Measurements from ENCODE around the gene TOP2A. TPM values are rescaled to one million over a fixed set of nuclear protein-coding genes. Genes with fewer than 3 reads are reported as not detected.

Gene TOP2A, protein sequence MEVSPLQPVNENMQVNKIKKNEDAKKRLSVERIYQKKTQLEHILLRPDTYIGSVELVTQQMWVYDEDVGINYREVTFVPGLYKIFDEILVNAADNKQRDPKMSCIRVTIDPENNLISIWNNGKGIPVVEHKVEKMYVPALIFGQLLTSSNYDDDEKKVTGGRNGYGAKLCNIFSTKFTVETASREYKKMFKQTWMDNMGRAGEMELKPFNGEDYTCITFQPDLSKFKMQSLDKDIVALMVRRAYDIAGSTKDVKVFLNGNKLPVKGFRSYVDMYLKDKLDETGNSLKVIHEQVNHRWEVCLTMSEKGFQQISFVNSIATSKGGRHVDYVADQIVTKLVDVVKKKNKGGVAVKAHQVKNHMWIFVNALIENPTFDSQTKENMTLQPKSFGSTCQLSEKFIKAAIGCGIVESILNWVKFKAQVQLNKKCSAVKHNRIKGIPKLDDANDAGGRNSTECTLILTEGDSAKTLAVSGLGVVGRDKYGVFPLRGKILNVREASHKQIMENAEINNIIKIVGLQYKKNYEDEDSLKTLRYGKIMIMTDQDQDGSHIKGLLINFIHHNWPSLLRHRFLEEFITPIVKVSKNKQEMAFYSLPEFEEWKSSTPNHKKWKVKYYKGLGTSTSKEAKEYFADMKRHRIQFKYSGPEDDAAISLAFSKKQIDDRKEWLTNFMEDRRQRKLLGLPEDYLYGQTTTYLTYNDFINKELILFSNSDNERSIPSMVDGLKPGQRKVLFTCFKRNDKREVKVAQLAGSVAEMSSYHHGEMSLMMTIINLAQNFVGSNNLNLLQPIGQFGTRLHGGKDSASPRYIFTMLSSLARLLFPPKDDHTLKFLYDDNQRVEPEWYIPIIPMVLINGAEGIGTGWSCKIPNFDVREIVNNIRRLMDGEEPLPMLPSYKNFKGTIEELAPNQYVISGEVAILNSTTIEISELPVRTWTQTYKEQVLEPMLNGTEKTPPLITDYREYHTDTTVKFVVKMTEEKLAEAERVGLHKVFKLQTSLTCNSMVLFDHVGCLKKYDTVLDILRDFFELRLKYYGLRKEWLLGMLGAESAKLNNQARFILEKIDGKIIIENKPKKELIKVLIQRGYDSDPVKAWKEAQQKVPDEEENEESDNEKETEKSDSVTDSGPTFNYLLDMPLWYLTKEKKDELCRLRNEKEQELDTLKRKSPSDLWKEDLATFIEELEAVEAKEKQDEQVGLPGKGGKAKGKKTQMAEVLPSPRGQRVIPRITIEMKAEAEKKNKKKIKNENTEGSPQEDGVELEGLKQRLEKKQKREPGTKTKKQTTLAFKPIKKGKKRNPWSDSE (N-terminal part only)
- 227 and 241 TPM in 2 replicates for total RNA-seq (2014; rRNA removed; shearing (Covaris generic))

- DNase-seq (ENCODE audit: low spot score), result peak; percentile 100
Observed at GRCh38 chr17:40417609-40418427, at the start of gene TOP2A. Gene TOP2A (minus strand): TSS chr17:40417896. CDS start chr17:40417791, 105 bp downstream.

DNA sequence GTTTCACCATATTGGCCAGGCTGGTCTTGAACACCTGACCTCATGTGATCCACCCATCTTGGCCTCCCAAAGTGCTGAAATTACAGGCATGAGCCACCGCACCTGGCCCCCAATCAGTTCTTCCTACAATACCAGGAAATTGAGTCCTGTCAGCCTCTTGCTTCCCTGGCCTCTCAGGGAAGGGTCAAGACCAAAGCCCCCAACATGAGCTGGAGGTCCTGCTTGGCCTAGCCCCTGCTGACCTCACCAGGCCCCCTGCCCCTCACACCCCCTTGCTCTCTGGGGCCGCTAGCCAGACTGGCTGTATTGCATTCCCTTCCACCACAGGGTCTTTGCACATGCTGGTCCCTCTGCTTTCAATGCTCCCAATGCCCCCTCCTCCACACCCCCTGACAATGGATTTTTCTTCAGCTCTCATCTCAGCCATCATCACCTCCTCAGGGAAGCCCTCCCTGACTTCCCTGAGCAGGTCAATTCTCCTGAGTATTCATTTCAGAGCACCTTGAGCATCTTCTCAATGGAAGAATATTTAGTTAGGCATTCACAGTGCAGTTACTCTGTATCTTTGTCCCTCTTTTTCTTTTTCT, 49.7 kb upstream of the TOP2A start:
- DNase-seq (ENCODE audit: low spot score), result no peak

- DNase-seq (ENCODE audit: low spot score), result no peak
Observed at GRCh38 chr17:40466298-40466971, 48.7 kb upstream of the TOP2A start.

GRCh38 chr17:40464392-40464855, 46.7 kb upstream of the TOP2A start:
- no peak for DNase-seq (ENCODE audit: low spot score)

GRCh38 chr17:40463122-40463550, 45.4 kb upstream of the TOP2A start:
- no peak for DNase-seq (ENCODE audit: low spot score)

- DNase-seq (ENCODE audit: low spot score), result no peak
Observed at GRCh38 chr17:40462343-40463121, 44.8 kb upstream of the TOP2A start.

- no peak for DNase-seq (ENCODE audit: low spot score)
Observed at GRCh38 chr17:40461732-40462342, 44.1 kb upstream of the TOP2A start.

DNA sequence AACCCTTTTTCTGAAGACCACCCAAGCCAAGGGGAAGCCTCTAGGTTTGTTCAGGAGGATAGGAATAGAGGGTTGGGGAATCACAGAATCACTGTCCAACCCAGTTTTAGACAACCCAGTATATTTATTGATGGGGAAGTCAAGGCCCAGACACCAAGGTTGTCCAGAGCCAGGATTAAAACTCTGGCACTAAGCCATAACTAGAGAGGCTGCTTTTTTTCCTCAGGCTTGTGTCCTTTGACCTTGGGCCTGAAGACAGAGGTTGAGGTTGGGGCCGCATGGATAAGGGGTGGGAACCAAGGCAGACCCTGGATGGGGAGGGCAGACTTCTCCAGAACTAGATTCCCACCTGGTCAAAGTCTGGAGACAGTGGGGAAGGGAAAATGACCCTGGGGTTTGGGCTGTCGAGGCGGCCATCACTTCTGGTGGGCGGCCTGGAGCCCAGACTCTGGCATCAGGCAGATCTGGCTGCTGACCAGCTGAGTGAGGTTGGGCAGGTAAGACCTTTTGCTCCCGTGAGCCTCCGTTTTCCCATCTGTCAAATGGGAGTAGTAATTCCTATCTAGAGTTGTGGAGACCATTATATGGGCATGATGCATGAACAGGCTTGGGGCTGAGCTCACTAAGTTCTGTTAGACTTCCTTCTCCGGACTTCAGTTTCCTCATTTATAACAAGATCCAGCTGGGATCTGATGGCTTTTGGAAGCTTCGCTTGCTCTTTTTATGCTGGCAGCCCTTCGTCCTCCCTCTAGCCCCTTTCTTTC, 43.5 kb upstream of the TOP2A start:
- no peak for DNase-seq (ENCODE audit: low spot score)

DNA sequence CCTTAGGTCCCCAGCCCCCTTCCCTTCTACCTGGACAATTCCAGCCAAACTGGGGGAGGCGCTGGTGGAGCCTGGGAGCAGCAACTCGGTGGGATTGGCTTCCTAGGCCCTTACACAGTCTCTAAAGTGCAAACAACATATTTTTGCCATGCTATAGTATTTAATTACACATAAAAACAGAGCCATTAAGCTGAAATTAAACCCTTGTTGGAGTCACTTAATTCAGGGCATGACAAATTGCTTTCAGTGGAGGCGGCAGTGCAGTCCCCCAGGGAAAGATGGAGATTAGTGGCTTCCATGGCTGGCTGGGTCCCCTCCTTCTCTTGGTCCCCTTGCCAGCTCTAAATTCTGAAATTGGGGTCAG, 42.9 kb upstream of the TOP2A start:
- DNase-seq (ENCODE audit: low spot score), result no peak

GRCh38 chr17:40459636-40460603, 42.2 kb upstream of the TOP2A start:
- no peak for DNase-seq (ENCODE audit: low spot score)

DNA sequence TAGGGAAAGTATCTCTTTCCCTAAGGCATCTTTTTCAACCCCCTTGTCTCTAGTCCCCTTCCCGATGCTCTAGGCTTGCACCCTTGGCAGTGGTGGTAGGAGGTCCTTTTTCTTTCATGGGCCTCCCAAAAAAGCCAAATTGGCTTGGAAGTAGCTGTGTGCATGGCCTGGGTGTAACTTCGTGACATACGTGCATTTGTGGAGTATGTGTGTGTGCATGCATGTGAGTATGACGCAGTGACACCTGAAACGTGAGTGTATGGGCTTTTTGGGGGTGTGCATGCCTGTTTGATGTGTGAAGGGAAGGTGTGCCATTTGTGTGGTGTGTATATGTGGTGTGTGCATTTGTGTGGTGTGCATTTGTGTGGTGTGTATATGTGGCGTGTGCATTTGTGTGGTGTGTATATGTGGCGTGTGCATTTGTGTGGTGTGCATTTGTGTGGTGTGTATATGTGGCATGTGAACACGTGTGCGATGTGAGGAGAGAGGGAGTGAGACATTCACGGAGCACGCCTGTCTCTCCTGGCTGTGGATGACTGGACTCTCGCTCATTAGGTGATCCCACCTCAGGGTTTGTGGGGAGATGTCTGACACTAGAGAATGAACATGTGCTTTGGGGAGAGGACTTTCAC, 41.3 kb upstream of the TOP2A start:
- no peak for DNase-seq (ENCODE audit: low spot score)

DNA sequence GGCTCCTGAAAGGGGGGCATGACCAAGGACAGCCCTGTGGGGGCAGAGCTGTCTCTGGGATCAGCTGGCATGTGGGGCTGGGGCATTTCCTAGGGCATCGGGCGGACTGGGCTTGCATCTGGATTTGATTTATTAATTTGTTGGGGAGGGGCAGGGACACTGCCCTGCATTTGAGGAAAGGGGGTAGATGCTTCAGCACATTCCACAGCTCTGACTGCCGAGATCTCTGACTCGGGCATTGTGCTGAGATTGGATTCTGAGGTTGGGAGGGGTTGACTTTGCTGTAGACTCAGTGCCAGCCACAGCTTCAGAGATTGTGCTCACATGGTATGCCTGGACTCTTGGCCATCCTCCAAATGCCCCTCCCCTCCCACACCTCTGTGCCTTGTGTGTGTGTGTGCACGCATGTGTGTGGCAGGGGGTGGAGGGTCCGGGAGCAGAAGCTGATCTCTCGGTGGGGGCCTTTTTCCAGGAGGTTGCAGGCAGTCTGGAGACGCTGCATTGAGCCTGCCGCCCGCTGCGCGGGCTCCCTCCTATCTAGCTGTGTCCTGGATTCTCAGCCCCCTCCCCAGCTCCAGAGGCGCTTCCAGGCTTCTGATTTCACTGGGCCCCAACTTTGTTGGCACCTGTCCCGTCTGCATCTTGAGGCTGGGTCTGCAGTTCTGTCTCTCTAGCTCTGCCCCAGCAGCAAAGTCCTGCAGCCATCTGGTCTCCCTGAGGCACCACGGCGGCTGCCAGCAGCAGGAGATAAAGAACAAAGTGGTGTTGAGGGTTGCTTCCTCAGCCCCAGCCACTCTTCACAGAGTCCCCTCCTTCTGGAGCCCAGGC, 40.5 kb upstream of the TOP2A start:
- DNase-seq (ENCODE audit: low spot score), result peak; percentile 84

DNA sequence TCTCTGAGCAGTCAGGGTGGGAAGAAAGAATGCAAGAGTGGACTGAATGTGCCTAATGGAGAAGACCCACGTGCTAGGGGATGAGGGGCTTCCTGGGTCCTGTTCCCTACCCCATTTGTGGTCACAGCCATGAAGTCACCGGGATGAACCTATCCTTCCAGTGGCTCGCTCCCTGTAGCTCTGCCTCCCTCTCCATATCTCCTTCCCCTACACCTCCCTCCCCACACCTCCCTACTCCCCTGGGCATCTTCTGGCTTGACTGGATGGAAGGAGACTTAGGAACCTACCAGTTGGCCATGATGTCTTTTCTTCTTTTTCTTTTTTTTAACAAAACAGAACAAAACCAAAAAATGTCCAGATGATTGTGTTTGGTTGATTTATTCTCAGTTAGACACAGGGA, 39.7 kb upstream of the TOP2A start:
- DNase-seq (ENCODE audit: low spot score), result no peak

DNA sequence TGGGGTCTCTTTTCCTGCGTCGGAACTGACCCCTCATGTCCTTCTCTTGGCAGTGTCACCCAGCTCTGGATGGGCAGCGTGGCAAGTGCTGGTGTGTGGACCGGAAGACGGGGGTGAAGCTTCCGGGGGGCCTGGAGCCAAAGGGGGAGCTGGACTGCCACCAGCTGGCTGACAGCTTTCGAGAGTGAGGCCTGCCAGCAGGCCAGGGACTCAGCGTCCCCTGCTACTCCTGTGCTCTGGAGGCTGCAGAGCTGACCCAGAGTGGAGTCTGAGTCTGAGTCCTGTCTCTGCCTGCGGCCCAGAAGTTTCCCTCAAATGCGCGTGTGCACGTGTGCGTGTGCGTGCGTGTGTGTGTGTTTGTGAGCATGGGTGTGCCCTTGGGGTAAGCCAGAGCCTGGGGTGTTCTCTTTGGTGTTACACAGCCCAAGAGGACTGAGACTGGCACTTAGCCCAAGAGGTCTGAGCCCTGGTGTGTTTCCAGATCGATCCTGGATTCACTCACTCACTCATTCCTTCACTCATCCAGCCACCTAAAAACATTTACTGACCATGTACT, 38.8 kb upstream of the TOP2A start:
- DNase-seq (ENCODE audit: low spot score), result no peak

DNA sequence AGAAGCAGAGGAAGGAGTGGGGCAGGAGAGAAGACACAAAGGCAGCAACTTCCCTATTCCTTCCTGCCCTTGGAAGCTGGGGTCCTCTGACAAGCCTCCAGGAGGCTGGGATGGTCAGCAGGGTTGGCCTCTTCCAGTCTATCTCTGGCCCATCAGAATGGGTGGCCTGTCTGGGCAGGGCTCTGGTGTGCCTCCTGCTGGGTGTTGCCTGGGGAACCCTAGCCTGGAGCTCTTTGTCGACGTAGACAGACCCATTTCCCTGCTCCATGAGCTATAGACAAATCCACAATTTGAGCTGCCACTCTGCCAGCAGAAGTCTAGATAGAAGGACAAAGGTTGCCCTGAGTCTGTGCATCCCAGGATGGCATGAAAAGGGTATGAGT, 36.9 kb upstream of the TOP2A start:
- DNase-seq (ENCODE audit: low spot score), result no peak

Data from A172 (cell line).